GM19023 (cell line): ENCODE results near the gene OTOF.

Experiments
- ATAC-seq: cut with Tn5 transposase; IDR thresholded peaks from one replicate; pipeline ENCODE4 v1.9.1; 2021; ENCODE audit warnings: mild to moderate bottlenecking, moderate library complexity; ENCODE audit not compliant: unreplicated experiment

The OTOF gene

DNA sequence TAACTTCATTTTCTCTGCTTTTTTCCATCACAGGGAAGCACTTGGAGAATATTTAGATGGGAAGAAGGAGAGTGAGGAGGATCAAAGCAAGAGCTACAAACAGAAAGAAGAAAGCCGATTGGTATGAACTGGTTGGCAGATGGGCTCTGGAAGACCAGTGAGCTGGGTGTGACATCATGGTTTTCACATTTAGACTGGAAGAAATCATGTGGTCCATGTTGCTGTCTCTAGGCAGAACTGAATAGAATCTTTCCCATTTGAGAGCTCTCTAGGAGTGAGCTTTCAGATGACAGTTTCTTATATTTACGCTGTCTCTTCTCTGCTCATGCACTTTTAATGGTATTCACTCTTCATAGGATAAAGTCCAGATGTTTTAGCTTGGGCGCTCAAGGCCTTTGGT lies 63.6 kb downstream of the OTOF start:
- no peak for ATAC-seq

DNA sequence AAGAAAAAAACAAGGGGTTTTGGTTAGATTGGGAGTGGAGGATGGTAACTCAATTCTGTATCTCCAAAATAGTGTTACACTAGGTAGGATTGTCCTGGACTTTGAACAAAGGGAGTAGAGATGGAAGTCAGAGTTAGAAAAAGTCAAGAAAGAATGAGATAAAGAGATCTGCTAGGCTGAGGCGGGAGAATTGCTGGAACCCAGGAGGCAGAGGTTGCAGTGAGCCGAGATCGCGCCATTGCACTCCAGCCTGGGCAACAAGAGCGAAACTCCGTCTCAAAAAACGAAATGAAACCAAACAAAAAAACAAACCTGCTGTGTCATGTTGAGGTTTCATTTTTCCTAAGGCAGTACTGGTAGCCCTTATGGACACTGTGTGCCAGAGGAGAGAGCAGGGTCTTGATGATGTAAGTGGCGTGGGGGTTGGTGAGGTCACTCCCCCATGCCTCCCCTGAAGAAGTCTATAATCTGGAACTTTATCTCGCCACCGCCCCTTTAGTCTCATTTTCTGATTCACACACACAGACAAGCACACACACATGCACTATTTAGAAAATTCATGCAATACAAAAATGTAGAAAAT lies 65.7 kb downstream of the OTOF start:
- no peak for ATAC-seq

DNA sequence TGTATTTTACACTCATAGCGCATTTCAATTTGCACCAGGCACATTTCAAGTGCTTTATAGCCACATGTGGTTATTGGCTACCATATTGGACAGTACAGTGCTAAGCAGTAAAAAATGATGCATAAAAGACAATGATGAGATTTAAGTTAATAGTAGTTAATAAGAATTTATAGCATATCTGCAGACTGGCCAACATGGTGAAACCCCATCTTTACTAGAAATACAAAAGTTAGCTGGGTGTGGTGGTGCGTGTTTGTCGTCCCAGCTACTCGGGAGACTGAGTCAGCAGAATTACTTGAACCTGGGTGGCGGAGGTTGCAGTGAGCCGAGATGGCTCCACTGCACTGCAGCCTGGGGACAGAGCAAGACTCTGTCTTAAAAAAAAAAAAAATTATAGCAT lies 66.5 kb downstream of the OTOF start:
- no peak for ATAC-seq

DNA sequence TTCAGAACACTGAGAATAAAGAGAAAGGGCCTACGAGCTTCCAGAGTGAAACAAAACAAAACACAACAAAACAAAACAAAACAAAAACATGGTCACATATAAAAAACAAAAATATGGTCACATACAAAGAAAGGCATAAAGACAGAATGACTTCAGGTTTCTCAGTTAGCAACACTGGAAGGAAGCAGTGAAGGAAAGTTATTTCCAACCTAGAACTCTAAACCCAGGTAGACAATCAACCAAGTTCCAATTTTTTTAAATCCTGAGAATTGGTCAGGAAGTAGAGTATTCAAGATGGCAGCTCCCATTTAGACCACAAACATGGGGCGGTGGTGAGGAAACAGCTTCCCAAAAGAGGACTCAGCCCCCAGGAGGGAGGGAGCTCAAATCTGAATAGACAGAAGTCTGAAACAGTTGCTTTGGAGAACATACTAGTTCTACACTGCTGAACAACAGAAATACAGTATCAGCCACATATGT lies 67.1 kb downstream of the OTOF start:
- no peak for ATAC-seq

DNA sequence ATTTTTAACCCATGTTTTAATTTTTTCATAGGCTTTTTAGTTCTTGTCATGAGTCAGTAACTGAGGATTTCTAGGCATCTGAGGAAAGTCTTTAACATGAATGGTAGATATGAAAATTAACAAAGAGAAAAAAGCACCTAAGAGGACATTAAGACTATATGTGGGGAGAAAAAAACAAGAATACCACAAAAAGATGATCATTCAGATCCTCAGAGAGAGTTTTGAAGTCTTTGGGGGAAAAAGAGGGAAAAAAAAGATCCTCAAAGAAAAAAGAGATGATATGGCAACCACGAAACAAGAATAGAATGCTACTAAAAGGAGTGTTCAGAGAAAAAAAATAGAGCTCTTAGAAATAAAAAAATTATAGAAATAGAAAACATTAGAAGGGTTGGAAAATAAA lies 68.1 kb downstream of the OTOF start:
- ATAC-seq, result no peak

DNA sequence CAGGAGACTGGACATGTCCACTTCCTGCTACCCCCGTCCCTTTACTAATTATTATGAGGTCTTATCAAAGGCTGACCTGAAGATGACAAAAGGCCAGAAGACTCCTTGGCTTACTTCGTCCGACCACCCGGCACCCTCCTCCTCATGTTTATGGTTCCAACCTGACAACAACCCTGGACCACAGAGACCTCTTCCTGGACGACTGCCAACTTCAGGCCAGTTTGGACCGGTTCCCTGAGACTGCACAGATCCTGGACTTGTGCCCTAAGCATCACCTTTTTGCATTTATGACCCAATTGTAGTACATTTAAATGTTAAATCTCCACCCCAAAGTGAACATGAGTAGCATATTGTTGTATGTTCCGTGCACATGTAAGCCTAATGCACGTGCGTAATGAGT lies 70.4 kb downstream of the OTOF start:
- no peak for ATAC-seq
